H1 (cell line): Measurements from ENCODE around the gene SCG2. TPM values are rescaled to one million over a fixed set of nuclear protein-coding genes. Genes with fewer than 3 reads are reported as not detected.

Experiments used
- NRF1 ChIP-seq: IDR thresholded peaks from 2 replicates; pipeline ENCODE4 v1.6.1; 2011; ENCODE audit warnings: mild to moderate bottlenecking, low read depth, low read length, improper control_type of control experiment
- SP4 ChIP-seq: IDR thresholded peaks from 2 replicates; pipeline ENCODE4 v1.6.1; 2012; ENCODE audit warnings: low read length, inconsistent platforms
- TAF1 ChIP-seq: IDR thresholded peaks from 2 replicates; pipeline ENCODE4 v1.6.1; 2011; ENCODE audit warnings: mild to moderate bottlenecking, low read depth, low read length
- TBP ChIP-seq: IDR thresholded peaks from 2 replicates; pipeline ENCODE4 v1.6.1; 2011; ENCODE audit warnings: low read depth, low read length, improper control_type of control experiment
- TEAD4 ChIP-seq: IDR thresholded peaks from 2 replicates; pipeline ENCODE4 v1.6.1; 2012; ENCODE audit warnings: low read depth, low read length, inconsistent platforms, mixed read lengths
- USF2 ChIP-seq: IDR thresholded peaks from 2 replicates; pipeline ENCODE4 v1.6.1; 2011; ENCODE audit warnings: low read length, improper control_type of control experiment
- polyA plus RNA-seq, 7 experiments: library from polyadenylated mRNA; depleted of rRNA in 3 of 7; stranded (reverse) in 5 of 7; unstranded in 2 of 7; fragments of >200 nt in 5 of 7; fragments of 200-250 nt in 2 of 7; gene quantifications; 1 replicate in 5 of 7; 2 replicates in 1 of 7; 4 replicates in 1 of 7; pipeline versions ENCODE4 v1.2.1 to v1.2.3, GENCODE V29; 2011 to 2013; ENCODE audit warnings: missing spikeins in 2 of 7, mixed read lengths in 2 of 7
- total RNA-seq: library from RNA; stranded (reverse); fragmentation: NEBNext Ultra II Directional; extraction: Animal tissue kit (Norgen Biotek cat#: 25700); gene quantifications from 2 replicates; pipeline ENCODE4 v1.2.1, GENCODE V29; 2021

The SCG2 gene
- total and polyA plus RNA-seq, 2 of the 8 experiments (the other 6 are each of a cell fraction or from before 2014, with no cell fraction given) = 0.54 to 1.0 TPM

DNA sequence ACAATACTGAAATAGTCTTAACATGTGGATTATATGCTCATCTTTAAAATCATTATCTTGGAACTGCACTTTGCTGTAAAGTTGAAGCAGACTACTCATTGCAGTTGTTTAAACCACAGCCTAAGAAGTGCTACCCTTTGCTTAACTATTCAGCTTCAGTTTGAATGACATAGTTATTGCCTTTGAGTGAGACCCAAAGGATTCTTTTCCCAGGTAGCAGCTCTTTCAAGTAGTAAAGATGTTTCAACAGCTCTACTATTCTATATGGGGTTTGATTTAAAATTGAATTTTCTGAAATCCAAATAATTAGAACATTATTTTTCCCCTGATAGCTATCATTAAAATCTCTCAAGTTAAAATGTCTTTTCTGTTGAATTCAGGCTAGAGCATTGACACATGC, 1.1 kb downstream of the SCG2 start (continued):
- TF ChIP-seq TAF1 (no peak), TEAD4 (no peak), NRF1 (no peak), TBP (no peak), SP4 (no peak), USF2 (no peak)
